Mononuclear cell (primary cell): ENCODE data around the gene USP20. TPM values are rescaled to one million over a fixed set of nuclear protein-coding genes. Genes with fewer than 3 reads are reported as not detected.

Experiments
- H3K27me3 ChIP-seq: 2 replicates; pipeline ENCODE4 v1.6.0; 2011; ENCODE audit warnings: low read length, control low read depth; ENCODE audit not compliant: insufficient read depth
- H3K4me1 ChIP-seq: 2 replicates; pipeline ENCODE4 v1.5.1; 2011; ENCODE audit warnings: mild to moderate bottlenecking, low read length, control low read depth; ENCODE audit not compliant: insufficient read depth
- H3K4me3 ChIP-seq: 2 replicates; pipeline ENCODE4 v1.5.1; 2011; ENCODE audit warnings: mild to moderate bottlenecking, low read length, moderate library complexity
- H3K9me3 ChIP-seq: 2 replicates; pipeline ENCODE4 v1.5.1; 2011; ENCODE audit warnings: low read depth, mild to moderate bottlenecking, control low read depth, low read length
- total RNA-seq: library from RNA; depleted of rRNA; stranded (reverse); fragments of >200 nt; gene quantifications from one replicate; pipeline ENCODE4 v1.2.3, GENCODE V29; 2012

Gene USP20
- total RNA-seq, 1 donor = 17.1 TPM

DNA sequence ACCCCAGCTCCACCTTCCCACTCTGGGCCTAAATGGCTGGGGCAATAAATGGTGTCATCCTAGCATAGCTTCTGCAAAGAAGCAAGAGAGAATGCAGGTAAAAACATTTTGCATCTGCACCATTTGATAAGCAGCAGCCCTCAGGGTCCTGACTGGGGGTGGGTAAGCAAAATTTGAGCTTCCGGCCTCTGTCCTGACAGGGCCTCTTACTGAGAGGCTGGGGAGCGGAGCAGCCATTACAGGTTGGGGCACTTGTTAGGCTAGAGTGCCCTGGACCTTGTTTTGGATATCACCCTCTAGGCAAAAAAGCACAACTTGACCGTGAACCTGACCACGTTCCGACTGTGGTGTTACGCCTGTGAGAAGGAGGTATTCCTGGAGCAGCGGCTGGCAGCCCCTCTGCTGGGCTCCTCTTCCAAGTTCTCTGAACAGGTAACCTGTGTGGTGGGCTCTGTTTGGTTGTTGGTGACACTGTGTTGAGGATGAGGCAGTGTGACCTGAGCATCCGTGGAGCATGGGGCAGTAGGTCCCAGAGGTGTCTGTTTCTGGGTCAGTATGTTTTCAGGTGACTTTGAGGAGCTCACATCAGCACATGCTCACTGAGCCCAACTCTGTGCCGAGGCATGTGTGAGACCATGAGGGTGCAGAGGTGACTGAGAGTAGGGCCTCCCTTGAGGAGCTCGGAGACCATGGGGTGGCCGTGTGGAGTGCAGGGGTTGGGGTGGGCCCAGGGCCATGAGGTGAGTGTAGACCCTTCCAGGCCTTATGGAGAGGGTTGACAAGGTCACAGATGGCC lies 23.1 kb downstream of the USP20 start:
- Histone ChIP-seq H3K9me3 (no peaks in the 10 kb centered on the region), H3K27me3 (no peaks in the 10 kb centered on the region), H3K4me3 (no peak overlapping the region), H3K4me1 (peaks cover 31% of the 10 kb centered on the region)

DNA sequence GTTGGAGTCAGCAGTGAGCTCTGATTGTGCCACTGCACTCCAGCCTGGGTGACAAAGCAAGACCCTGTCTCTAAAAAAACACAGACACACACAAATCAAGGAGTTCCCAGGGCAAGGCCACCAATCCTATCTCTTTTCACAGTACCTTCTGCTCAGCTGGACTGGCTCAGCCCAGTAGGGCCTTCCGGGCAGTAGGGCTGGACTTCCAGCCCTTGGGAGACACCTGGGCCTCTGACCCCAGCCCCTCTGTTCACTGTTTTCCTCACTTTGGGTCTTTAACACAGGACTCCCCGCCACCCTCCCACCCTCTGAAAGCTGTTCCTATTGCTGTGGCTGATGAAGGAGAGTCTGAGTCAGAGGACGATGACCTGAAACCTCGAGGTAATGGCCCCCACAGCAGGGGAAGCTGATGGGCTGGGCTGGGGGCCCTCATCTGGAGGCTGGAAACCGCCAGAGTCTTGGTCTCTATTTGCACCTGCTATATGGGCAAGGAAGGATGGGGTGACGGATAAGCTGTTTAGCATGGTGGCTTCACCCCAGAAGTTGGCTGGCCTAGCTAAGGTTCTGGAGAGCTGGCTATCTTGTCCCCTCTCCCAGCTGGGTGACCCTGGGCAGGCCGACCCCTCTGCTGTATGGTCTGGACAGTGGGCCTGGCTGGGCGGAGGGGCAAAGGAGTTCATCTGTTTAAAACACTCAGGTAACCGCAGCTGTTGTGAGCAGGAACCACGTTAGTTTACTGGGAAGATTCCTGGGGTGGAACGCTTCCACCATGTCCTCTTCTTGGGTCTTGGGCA lies 25.6 kb downstream of the USP20 start:
- Histone ChIP-seq H3K4me1 (peaks cover 34% of the 10 kb centered on the region), H3K4me3 (no peak overlapping the region), H3K9me3 (no peaks in the 10 kb centered on the region), H3K27me3 (no peaks in the 10 kb centered on the region)

DNA sequence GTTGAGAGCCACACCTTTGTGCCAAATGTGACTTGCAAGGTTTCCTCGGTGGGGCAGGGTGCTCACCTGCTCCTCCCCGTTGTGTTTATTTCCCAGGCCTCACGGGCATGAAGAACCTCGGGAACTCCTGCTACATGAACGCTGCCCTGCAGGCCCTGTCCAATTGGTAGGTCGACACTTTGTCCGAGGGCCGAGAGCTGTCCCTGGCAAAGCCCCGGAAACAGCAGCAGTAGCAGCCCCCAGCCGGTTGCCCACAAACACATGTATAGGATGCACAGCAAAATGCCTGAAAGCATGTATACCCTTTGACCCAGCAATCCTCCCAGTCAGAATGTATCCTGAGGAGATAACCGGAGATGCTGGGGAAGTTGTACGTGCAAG lies 26.2 kb downstream of the USP20 start:
- Histone ChIP-seq H3K4me3 (no peak overlapping the region), H3K9me3 (no peaks in the 10 kb centered on the region), H3K27me3 (no peaks in the 10 kb centered on the region), H3K4me1 (peaks cover 40% of the 10 kb centered on the region)

DNA sequence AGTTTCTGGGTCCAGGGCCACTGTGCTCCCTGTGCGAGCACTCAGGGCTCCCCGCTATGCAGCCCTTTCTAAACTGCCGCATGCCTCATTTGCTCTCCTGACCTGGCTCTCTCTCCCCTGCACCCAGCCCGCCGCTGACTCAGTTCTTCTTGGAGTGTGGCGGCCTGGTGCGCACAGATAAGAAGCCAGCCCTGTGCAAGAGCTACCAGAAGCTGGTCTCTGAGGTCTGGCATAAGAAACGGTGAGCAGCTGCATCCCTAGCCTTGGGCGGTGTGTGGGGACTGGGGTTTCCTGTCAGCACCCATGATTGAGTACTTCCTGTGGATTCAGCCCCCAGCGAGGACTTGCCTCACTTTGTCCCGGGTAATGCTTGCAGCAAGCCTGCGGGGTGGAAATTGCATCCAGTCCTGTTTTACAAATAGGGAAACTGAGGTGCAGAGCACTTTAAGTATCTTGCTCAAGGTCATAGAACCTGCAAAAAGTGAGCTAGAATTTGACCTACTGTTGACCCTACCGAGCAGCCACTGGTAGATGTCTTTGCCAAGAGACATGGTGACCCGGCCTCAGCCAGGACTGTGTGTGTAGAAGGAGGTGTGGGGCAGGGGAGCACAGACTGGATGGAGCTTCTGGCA lies 27.9 kb downstream of the USP20 start:
- H3K9me3 ChIP-seq = no peaks in the 10 kb centered on the region
- no peak overlapping the region for H3K4me3 ChIP-seq
- no peaks in the 10 kb centered on the region for H3K27me3 ChIP-seq
- H3K4me1 ChIP-seq = peaks cover 57% of the 10 kb centered on the region

DNA sequence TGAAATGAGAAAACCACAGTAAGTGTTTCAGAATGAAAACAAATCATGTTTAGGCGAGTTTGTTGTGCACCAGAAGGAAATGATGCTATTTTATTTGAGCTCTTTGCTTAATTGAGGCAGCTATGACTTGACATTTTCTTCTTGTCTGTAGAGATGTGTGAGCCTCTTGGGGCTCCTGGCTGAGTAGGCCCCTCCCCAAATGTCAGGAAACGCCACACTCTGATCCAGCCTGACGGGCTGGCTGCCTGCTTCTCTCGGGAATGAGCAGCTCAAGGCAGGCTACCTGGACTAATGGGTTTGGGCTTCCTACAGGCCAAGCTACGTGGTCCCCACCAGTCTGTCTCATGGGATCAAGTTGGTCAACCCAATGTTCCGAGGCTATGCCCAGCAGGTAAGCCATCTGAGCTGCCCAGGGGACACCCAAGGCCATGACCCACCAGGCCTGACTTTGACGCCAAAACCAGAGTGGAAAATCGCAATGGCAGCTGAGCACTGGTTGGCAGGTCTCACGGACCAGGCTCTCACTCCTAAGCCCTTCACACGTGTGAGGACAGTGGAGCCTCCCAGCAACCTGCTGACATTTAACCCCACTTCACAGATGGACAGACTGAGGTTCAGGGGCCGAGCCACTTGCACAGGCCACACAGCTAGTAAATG lies 29.9 kb downstream of the USP20 start:
- Histone ChIP-seq H3K9me3 (no peaks in the 10 kb centered on the region), H3K27me3 (no peaks in the 10 kb centered on the region), H3K4me3 (no peak overlapping the region), H3K4me1 (peaks cover 77% of the 10 kb centered on the region)

DNA sequence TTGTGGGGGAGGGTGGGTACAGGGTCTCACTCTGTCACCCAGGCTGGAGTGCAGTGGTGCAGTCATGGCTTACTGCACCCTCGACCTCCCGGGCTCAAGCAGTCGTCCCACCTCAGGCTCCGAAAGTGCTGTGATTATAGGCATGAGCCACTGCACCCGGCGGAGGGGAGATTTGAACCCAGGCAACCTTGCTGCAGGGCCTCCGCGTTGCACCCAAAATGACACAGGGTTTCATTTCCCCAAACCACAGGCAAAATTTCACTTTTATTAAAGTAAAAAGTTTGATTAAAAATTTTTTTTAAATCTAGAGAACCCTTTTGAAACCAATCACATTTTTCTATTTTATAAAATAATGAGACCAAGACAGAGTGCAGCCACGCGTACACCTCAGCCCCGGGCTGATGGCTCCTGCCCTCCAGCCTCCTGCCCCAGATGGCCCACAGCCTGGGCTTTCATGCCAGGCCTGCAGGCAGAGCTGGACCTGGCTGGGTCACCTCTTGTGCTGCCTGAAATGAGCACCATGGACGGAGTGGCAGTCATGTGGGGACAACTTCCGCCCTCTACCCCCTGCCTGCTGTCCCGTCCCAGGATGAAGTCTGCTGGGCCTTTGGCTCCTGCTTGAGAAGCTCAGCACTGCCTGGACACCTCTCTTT lies 30.5 kb downstream of the USP20 start:
- H3K27me3 ChIP-seq = no peaks in the 10 kb centered on the region
- no peaks in the 10 kb centered on the region for H3K9me3 ChIP-seq
- peaks cover 82% of the 10 kb centered on the region for H3K4me1 ChIP-seq
- H3K4me3 ChIP-seq = no peak overlapping the region

DNA sequence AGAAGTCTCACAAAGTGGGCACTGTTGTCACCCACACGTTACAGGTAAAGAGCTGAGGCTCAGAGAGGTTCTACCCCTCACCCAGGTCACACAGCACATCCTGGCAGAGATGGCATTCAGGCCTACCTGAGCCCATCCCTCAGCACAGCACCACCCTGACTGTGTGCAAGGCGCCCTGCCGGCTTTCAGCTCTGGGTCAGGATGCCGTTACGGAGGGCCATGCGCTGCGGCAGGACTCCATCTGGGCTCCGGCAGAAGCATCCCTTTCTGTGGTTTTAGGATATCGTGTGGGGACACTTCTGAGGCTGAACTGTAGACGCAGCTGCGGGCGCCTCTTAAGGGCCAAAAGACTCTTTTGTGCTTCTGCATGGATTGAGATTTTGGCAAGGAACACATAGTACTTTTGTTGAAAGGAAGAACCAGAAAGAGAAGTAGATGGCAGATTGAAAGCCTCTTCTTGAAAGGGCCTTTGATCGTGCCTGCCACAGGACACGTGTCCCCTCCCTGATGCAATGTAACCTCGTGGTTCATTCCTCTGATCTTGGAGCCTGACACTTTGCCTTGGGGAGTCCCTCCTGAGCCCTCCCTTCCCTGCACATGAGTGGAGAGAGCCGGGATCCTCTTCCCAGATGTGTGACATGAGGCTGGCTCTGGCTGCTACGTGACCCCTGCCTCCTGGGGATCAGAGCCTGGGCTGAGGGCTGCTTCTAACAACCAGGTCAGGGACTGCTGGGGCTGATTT lies 31.3 kb downstream of the USP20 start:
- H3K4me3 ChIP-seq = no peak overlapping the region
- no peaks in the 10 kb centered on the region for H3K27me3 ChIP-seq
- peaks cover 80% of the 10 kb centered on the region for H3K4me1 ChIP-seq
- H3K9me3 ChIP-seq = no peaks in the 10 kb centered on the region

DNA sequence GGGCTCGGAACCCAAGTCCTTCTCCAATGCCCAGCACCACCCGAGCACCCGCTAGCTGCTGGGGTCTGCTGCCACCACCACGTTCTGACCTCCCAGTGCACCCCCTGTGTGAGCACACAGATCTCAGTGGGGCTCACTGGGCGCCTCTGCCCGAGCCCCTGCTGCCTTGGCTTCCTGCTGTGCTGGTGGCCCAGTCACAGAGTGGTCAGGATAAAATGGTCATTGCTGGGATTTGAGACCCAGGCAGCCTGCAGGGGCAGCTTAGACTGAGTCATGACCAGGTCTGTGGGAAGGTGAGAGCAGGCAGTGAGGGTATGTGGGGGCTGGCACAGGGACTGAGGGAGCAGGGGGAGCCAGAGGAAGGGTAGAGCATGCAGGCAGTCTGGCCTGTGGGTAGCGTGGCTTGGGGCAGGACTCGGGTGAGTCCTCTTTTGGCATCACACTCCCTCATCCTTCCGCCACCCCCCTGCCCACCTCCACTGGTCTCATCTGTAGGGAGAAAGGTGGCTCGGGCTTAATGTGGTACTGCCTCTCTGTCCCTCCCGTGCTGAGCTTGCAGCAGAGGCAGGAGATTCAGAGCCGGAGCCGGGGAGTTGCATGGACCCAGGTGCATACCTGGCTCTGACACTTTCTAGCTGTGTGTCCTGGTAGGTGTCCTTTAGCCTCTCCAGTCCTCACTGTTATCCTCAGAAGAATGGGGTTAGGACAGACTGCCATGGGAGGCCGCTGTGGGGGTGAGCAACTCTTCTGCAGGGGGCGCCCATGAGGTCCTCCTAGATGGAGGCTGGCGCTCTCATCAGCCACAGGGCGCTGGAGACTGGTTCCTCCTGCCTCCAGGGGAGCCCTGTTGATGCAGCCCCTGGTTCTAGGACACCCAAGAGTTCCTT lies 32.1 kb downstream of the USP20 start:
- Histone ChIP-seq H3K4me3 (no peak overlapping the region), H3K4me1 (peaks cover 72% of the 10 kb centered on the region), H3K9me3 (no peaks in the 10 kb centered on the region), H3K27me3 (no peaks in the 10 kb centered on the region)

DNA sequence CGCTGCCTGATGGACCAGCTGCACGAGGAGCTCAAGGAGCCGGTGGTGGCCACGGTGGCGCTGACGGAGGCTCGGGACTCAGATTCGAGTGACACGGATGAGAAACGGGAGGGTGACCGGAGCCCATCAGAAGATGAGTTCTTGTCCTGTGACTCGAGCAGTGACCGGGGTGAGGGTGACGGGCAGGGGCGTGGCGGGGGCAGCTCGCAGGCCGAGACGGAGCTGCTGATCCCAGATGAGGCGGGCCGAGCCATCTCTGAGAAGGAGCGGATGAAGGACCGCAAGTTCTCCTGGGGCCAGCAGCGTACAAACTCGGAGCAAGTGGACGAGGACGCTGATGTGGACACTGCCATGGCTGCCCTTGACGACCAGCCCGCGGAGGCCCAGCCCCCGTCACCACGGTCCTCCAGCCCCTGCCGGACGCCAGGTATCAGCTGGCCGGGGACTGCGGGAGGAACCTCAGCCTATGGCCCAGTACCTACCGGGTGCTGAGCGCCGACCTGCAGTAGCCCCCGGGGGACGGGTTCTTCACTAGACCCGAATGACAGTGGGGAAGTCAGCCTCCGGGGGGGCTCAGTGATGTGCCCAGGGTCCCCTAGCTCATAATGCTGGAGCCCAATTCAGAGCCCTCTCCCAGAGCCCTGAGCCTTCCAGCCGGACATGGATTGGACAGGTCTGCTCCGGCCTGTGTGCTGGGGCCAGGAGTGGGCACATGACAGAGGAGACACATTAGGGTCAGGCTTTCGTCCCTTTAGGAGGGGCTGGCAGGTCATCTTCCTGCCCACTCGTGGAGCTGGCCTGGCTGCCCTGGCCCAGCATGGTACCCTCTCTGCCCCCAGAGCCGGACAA lies 33.0 kb downstream of the USP20 start:
- Histone ChIP-seq H3K4me1 (peaks cover 64% of the 10 kb centered on the region), H3K4me3 (no peak overlapping the region), H3K27me3 (no peaks in the 10 kb centered on the region), H3K9me3 (no peaks in the 10 kb centered on the region)

DNA sequence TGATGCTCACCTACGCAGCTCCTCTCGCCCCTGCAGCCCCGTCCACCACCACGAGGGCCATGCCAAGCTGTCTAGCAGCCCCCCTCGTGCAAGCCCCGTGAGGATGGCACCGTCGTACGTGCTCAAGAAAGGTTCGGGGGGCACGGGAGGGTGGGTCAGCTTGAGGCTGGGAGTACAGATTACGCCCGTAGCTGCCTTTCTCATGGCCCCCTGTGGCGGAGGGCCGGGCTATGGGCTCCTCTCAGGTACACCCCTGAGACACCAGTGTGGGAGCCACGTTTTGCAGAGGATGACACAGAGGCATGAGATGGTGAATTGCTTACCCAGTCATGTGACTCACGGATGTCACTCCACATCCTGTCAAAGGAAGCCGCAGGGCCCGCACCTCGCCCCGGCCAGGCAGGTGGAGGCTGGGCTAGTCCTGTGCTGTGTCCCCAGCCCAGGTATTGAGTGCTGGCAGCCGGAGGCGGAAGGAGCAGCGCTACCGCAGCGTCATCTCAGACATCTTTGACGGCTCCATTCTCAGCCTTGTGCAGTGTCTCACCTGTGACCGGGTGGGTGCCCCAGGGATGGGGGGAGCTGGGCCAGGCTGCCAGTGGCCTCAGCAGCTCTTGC lies 33.7 kb downstream of the USP20 start:
- Histone ChIP-seq H3K4me1 (peaks cover 58% of the 10 kb centered on the region), H3K9me3 (no peaks in the 10 kb centered on the region), H3K27me3 (no peaks in the 10 kb centered on the region), H3K4me3 (no peak overlapping the region)

DNA sequence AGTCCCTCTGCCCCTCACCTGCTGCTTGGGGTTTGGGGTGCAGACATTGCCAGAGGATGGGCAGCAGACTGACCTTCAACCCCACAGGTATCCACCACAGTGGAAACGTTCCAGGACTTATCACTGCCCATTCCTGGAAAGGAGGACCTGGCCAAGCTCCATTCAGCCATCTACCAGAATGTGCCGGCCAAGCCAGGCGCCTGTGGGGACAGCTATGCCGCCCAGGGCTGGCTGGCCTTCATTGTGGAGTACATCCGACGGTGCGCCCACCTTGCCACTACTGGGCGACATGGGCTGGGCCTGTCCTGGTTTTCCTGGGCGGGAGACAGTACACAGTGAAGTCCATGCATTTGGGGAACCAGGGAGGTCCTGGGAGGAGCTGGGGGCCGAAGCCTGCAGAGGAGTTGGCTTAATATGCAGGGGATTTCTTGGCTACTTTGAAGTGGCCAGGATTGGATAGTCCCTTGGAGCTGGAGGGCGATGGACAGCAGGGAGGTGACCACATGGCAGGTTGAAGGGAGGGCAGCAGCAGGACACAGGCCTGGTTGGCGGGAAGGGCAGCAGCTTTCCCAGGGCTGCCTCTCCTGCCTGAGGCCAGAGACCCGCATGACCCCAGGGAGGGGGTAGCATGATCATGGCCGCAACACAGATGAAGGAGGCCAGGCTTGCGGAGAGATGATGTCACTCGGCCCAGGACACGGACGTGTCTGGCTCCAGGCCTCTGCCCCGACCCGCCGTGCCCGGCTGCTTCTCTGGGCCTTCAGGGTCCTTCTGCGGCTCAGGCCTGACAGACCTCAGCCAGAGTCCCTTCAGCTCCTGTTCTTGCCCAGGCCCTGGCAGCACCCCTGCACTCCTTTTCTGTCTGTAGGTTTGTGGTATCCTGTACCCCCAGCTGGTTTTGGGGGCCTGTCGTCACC lies 34.6 kb downstream of the USP20 start:
- Histone ChIP-seq H3K27me3 (no peaks in the 10 kb centered on the region), H3K9me3 (no peaks in the 10 kb centered on the region), H3K4me3 (no peak overlapping the region), H3K4me1 (peaks cover 58% of the 10 kb centered on the region)
